ENCODE measurements around the gene SLC16A13.
"Not testable (repeated sequence)": the region's sequence is repeated elsewhere in the genome, so short reads cannot be mapped to it uniquely, and the experiment has no call there.

SLC16A13 gene

GRCh38 chr17:7035591-7036368 lies at the start of gene SLC16A13:
SLC16A13 (plus strand) TSS chr17:7036015; CDS start chr17:7036383, 368 bp downstream.
- DNase-seq = peak; percentile 87 to 97 (median 92)

- DNase-seq = no peak
Measured at GRCh38 chr17:6986676-6987075, 49.1 kb upstream of the SLC16A13 start.

GRCh38 chr17:6989779-6990178 lies 46.0 kb upstream of the SLC16A13 start:
- DNase-seq = no peak

- not testable (repeated sequence) for DNase-seq
Measured at GRCh38 chr17:6993613-6994056, 42.2 kb upstream of the SLC16A13 start.

- no peak for DNase-seq
Measured at GRCh38 chr17:6994118-6994598, 41.7 kb upstream of the SLC16A13 start.

- no peak for DNase-seq
Measured at GRCh38 chr17:6994666-6995256, 41.1 kb upstream of the SLC16A13 start.

GRCh38 chr17:6995500-6996255 lies 40.1 kb upstream of the SLC16A13 start, which contains the start of gene ALOX12:
ALOX12 (plus strand) TSS chr17:6996049; CDS start chr17:6996118, 69 bp downstream.
- no peak for DNase-seq

GRCh38 chr17:6996256-6997011 lies 39.4 kb upstream of the SLC16A13 start:
- no peak for DNase-seq

GRCh38 chr17:6997171-6997570 lies 38.6 kb upstream of the SLC16A13 start:
- DNase-seq = no peak

GRCh38 chr17:6998855-6999508 lies 36.8 kb upstream of the SLC16A13 start:
- no peak for DNase-seq

- peak in 1 of 4 experiments; percentile 15 for DNase-seq
Measured at GRCh38 chr17:7001318-7001961, 34.4 kb upstream of the SLC16A13 start.

GRCh38 chr17:7002288-7003047 lies 33.3 kb upstream of the SLC16A13 start:
- DNase-seq = no peak

- DNase-seq = no peak
Measured at GRCh38 chr17:7003745-7004144, 32.1 kb upstream of the SLC16A13 start.

- DNase-seq = no peak
Measured at GRCh38 chr17:7004398-7005253, 31.2 kb upstream of the SLC16A13 start.

GRCh38 chr17:7005716-7006115 lies 30.1 kb upstream of the SLC16A13 start:
- DNase-seq = no peak

- no peak for DNase-seq
Measured at GRCh38 chr17:7007143-7007542, 28.7 kb upstream of the SLC16A13 start.

- no peak for DNase-seq
Measured at GRCh38 chr17:7010523-7010922, 25.3 kb upstream of the SLC16A13 start.

- DNase-seq = no peak
Measured at GRCh38 chr17:7011415-7011814, 24.4 kb upstream of the SLC16A13 start.

- DNase-seq = no peak
Measured at GRCh38 chr17:7011942-7012254, 23.9 kb upstream of the SLC16A13 start.

Measured in activated naive CD4-positive, alpha-beta T cell (primary cell).